HG02852 (cell line): ENCODE results near the gene NCOA7.
A peak's percentile ranks its signal among the peaks of the same experiment; 100 is the strongest.
"Not testable (repeated sequence)": the region's sequence is repeated elsewhere in the genome, so short reads cannot be mapped to it uniquely, and the experiment has no call there.

ENCODE experiments used
- ATAC-seq: cut with Tn5 transposase; IDR thresholded peaks from one replicate; pipeline ENCODE4 v1.9.1; 2021; ENCODE audit warnings: mild to moderate bottlenecking, moderate library complexity; ENCODE audit not compliant: unreplicated experiment

NCOA7 gene

DNA sequence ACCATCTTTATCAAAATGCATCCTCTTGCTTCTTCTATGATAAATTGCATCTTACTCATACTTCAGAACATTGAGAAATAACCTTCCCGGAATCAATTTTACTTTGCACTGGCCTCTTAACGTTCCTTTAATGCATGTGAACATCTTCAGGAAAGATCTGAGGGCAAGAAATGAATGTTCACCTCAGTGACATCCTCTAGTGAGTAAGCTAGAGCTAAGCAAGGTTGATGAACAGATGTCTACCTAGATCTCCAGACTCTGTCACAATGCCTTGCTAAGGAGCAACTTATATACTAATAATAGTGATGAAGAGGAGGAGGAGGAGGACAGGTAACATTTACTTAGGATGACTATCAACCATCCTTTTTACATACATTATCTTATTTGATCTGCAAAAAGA lies 149.0 kb downstream of the NCOA7 start:
- ATAC-seq: no peak

DNA sequence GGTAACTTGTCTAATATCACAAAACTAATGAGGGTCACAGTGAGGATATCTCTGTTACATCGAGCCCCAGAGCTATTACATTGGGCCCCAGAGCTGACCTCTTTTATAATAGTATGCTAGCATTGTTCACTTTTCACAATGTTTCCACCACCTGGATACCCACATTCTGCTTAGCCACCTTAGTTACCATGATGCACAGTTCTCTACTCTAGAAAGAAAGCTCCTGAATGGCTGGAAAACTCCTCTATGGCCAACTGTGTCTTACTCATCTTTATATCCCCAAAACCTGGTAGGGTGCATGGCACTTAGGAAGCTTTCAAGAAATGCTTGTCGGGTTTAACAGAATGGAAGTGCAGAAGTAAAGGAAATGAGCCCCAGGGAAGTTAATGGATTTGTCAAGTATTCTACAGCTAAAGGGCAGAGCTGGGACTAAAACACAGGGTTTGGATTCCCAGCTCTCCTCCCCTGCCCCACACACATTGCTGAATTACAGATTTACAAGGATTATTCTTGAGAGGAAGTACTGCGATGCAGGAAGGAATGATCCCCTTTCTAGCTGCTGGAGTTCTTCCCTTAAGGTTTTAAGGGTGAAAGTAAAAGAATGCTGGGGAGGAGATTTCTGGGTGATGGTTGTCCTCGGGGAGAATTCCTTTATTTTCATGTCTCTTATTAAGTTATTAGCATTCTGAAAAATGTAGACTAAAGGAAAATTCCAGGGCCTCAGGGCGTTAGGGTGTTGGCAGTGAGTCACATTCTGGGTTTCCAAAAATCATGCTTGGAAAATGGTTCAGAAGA lies 149.7 kb downstream of the NCOA7 start:
- ATAC-seq: no peak

DNA sequence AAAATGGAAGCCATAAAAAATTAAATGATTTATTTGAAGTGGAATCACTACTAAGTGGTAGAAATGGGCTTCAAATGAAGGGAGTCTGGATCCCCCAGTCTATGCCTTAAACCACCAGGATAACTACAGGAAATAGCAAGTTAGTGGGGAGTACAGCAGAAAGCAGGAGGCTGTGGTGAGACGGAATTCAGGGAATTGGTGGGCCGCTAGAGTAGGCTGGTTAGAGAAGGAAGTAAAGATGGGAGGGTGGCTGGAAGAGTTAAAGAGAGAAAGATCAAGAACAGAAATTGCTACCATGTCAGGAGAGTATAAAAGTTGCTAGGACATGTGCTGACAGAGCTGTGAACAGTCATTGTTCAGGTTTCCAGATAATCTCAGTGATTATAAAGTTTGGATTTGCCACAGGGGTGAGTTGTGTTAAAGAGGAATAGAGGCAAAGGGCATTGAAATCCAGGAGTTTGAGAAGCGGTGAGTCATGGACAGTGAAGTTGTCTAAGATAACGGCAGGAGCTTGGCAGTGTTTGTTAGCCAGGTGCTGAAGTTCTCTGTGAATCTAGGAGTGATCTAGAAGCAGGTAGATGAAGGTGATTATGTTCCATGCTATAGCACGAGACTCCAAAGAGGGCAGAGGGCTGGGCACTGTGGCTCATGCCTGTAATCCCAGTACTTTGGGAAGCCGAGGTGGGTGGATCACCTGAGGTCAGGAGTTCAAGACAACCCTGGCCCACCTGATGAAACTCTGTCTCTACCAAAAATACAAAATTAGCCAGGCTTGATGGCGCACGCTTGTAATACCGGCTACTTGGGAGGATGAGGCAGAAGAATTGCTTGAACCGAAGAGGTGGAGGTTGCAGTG lies 152.1 kb downstream of the NCOA7 start:
- no peak for ATAC-seq

- ATAC-seq: no peak
Observed at GRCh38 chr6:125943528-125944433, 153.0 kb downstream of the NCOA7 start.

DNA sequence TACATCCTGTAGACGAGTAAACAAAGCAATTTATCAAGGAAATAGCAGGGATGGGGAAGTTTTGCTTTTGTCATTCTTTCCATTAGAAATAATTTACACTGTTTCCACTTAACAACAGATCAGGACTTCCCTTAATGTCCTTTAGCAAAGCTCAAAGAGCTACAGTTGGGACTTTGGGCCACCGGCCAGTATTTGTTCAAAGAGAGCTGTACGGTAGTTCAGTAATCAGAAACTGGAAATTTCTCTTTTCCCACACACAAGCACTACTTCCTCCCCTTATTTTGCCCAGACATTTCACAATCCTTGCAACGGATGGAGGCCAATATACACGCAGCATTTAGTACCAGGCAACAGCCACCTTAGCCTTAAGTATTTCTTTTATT lies 153.7 kb downstream of the NCOA7 start:
- ATAC-seq: no peak

GRCh38 chr6:125944896-125945295 lies 154.1 kb downstream of the NCOA7 start:
- no peak for ATAC-seq

DNA sequence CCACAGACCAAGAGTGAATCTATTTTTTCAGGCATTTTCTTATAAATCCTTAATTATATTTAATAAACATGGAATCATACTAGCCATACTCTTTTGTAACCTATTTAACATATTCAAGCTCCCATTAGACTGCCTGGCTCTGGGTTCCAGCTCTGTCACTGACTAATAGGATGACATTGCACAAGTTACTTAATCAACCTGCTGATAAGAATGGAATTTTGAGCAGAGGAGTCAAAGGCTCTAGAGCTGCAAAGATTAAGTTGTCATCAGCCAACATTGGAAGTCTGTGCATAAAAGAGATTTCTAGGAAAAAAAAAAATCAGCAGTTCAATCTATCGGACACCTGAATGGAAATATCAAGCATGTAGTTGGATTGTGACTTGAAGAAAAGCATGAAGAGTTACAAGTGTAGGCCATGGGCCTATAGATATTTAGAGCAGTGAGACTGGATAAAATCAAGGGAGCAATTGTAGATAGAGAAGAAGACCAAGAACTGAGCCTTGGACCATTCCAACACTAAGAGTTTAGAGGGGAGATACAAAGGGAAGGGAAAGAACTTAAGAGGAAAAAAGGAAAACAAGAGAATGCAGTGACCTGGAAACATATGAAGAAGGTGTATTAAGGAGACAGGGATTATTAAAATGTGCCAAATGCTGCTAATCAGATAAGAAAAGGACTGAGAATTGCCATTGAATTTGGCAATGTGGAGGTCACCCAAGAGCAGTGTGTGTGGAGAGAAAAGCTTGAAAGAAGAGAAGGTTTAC lies 154.8 kb downstream of the NCOA7 start:
- no peak for ATAC-seq

- no peak for ATAC-seq
Observed at GRCh38 chr6:125947615-125948014, 156.9 kb downstream of the NCOA7 start.

DNA sequence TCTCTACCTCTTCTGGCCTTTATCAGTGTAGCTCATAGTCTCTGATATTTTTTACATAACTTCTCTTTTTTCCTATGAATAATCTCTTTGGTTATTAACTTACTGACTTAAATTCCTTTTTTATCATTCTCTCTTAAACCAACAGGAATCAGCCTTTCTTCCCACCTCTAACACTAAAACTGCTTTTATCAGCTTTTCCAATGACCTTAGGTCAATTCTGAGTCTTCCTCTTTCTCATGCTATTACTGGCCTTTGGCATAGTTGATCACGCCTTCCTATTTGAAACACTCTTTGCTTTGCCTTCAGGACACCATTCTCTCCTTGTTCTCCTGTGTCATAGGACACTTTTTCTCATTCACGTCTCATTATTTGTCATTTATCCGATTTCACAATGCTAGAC lies 157.7 kb downstream of the NCOA7 start:
- ATAC-seq: no peak

GRCh38 chr6:125949069-125949468 lies 158.3 kb downstream of the NCOA7 start:
- ATAC-seq: no peak

DNA sequence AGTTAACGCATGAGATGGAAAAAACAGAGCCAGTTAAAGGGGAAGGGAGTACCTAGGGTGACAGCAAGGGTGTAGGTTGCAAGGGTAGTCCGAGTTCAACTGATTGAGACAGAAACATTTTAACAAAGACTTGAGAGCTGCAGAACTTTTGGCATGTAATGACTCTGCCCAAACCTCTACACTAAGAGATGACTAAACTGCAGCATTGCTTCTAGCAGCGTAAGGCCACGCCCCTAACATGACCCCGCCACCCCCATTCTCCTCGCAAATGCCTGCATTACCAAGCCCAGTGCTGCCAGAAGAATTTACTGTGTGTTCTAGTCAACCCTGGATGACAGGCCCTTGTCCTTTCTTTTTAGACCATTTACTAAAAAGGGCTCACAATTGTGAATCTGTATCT lies 159.5 kb downstream of the NCOA7 start:
- ATAC-seq: no peak

DNA sequence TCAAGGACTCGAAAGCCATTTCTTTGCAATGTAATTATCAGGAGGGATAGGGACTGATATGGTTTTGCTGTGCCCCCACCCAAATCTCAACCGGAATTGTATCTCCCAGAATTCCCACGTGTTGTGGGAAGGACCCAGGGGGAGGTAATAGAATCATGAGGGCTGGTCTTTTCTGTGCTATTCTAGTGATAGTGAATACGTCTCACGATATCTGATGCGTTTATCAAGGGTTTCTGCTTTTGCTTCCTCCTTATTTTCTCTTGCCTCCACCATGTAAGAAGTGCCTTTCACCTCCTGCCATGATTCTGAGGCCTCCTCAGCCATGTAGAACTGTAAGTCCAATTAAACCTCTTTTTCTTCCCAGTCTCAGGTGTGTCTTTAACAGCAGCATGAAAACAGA lies 160.0 kb downstream of the NCOA7 start:
- ATAC-seq: not testable (repeated sequence)

GRCh38 chr6:125951323-125951722 lies 160.6 kb downstream of the NCOA7 start:
- ATAC-seq: no peak

DNA sequence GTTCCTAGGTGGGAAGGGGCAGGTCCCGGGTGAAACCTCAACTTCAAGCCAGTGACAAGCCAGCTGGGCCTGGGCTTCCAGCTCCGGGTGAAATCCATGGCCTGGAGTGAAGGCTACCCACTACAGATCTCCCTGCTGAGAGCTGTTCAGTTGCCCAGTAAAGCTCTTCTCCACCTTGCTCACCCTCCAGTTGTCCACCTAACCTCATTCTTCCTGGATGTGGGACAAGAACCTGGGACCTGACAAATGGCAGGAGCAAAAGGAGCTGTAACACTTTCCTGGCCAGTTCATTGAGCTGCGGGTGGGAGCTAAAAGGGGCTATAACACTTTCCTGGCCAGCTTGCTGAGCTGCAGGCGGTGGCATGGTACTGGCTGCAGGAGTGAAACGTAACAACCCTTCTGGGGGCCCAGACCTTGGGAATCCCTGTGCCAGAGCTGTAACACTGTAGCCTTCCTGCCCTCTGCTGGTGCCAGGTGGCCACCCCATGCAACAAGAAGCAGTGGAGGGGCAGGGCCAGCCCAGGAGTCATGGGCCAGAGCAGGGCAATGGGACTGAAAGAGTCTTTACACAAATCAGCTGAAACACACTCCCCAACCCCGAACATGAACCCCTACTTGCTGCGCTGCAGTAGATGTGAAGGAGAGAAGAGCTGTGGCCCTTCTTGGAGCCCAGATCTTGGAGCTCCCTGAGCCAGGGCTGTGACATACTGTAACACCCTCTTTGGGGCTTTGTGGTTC lies 162.2 kb downstream of the NCOA7 start:
- no peak for ATAC-seq

DNA sequence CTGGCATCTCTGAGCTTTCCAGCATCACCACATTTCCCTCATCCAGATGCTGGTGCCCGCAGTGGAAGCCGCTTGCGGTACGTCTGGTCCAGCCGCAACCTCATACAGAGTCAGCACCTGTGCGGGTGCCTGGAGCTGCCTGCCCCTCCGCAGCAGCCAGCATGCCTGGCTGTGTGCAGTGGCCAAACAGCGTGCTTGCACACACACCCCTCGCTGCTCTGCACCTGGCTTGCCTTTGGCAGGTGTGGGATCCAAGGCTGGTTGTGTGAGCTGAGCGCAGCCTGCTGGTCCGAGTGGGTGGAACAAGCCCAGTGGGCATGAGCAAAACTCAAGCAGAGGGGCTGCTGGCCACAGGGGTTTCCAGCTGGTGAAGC lies 162.7 kb downstream of the NCOA7 start:
- ATAC-seq: no peak

- no peak for ATAC-seq
Observed at GRCh38 chr6:125954735-125955339, 164.1 kb downstream of the NCOA7 start.

DNA sequence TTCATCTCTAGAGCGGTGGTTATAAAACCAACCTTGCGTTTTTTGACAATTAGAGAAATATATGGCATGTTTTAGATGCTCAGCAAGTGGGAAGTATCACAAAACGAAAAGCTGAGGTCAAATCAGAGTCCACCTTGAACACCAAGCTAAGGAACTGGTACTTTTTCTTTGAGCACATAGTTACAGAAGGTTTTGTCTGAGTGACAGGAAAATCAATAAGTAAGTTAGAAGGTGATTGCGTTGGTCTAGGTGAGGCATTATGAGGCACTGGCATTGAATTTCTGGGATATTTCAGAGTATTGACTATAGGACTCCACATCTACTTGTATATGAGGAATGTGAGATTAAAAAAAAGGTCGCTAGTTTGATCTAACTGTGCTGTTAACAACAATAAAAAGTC lies 165.2 kb downstream of the NCOA7 start:
- ATAC-seq: no peak

DNA sequence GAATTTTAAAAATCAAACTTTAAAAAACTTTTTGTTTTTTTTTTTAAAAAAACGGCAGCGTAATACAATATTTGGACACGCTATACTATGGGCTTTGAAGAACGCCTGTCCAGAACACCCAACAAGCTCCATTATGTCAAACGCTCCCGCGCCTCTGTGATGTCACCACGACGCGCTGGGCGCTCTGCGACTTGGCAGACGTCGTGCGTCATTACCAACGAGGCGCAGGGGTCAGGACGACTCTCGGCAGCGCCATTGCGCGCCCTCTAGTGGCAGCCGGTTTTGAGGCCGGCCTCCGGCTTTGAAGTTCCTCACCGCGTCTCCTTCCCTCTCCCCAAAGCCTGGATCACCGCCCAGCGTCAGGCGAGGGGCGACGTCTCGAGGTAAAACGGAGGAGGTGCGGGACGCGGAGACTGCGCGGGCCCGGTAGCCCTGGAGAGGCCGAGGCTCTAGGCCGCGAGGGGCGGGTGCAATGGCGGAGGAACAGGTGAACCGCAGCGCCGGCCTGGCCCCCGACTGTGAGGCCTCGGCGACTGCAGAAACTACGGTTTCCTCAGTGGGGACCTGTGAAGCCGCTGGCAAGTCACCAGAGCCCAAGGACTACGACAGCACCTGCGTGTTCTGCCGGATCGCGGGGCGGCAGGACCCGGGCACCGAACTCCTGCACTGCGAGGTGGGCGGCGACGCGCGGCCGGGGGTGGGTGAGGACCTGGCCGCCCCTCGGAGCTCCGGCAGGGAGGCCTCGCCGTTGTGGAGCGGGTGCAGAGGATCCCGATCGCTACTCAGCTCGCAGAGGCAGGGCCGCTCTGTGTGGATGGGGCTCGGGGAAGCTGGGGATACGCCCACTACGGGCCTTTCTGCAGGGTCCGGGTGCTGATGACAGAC lies 166.0 kb downstream of the NCOA7 start, which contains the start of gene HINT3:
TSS of gene HINT3 (plus strand) at position 265 of the 885 bp plus-strand sequence. CDS start at position 473, 208 bp downstream.
- ATAC-seq: peak; percentile 87
